OCI-LY7 (cell line): ENCODE measurements around the gene PPP1R26. TPM values are rescaled to one million over a fixed set of nuclear protein-coding genes. Genes with fewer than 3 reads are reported as not detected.
"Not testable (repeated sequence)": the region's sequence is repeated elsewhere in the genome, so short reads cannot be mapped to it uniquely, and the experiment has no call there.

Experiments
- BruUV-seq: library from RNA; stranded (reverse); fragments of 400-500 nt; replicated peaks from 2 replicates; lab custom pipeline; 2021; lab: Mats Ljungman, UMichigan
- CTCF ChIA-PET: fragments of 300-600 bp; sonication (Branson Sonifier 250); formaldehyde crosslinking; loops from one replicate; lab custom pipeline; 2022; ENCODE audit warnings: antibody characterized with exemption; ENCODE audit not compliant: unreplicated experiment; lab: Charles Lee
- POLR2A ChIA-PET: fragments of 300-600 bp; sonication (Branson Sonifier 250); formaldehyde crosslinking; loops from one replicate; lab custom pipeline; 2022; ENCODE audit warnings: antibody characterized with exemption; lab: Charles Lee
- DNase-seq: peaks from one replicate; pipeline ENCODE4 v3.0.0-alpha.2; 2015; ENCODE audit warnings: low spot score
- H2AFZ ChIP-seq: fragments of 200-600 bp; sonication (generic), shearing (Covaris generic); 2 replicates; pipeline ENCODE4 v1.6.1; 2014; ENCODE audit warnings: mild to moderate bottlenecking, antibody characterized with exemption, low read length, moderate library complexity
- H3K27ac ChIP-seq: fragments of 200-600 bp; sonication (generic); 2 replicates; pipeline ENCODE4 v1.5.1; 2014; ENCODE audit warnings: mixed run types, low read depth, mild to moderate bottlenecking, moderate library complexity, low read length, inconsistent platforms; ENCODE audit not compliant: poor library complexity, severe bottlenecking
- H3K36me3 ChIP-seq: fragments of 200-600 bp; sonication (generic); 2 replicates; pipeline ENCODE4 v1.6.1; 2014; ENCODE audit warnings: mild to moderate bottlenecking, antibody characterized with exemption, low read length, moderate library complexity, mixed read lengths; ENCODE audit not compliant: insufficient read depth
- H3K4me1 ChIP-seq: fragments of 200-600 bp; sonication (generic); 2 replicates; pipeline ENCODE4 v1.5.1; 2014; ENCODE audit warnings: mild to moderate bottlenecking, low read length; ENCODE audit not compliant: insufficient read depth, poor library complexity, severe bottlenecking
- H3K4me2 ChIP-seq: fragments of 200-600 bp; sonication (generic); 2 replicates; pipeline ENCODE4 v1.6.1; 2014; ENCODE audit warnings: mild to moderate bottlenecking, low read length
- H3K4me3 ChIP-seq: fragments of 200-600 bp; sonication (generic); 2 replicates; pipeline ENCODE4 v1.5.1; 2014; ENCODE audit warnings: mild to moderate bottlenecking, low read depth, low read length; ENCODE audit not compliant: poor library complexity, severe bottlenecking
- H3K79me2 ChIP-seq: fragments of 200-600 bp; sonication (generic); 2 replicates; pipeline ENCODE4 v1.6.1; 2016; ENCODE audit warnings: low read depth, mild to moderate bottlenecking, low read length, moderate library complexity, mixed read lengths; ENCODE audit not compliant: insufficient read depth
- H3K9me2 ChIP-seq: fragments of 200-600 bp; sonication (generic); 2 replicates; pipeline ENCODE4 v1.6.1; 2016; ENCODE audit warnings: mild to moderate bottlenecking, low read length, mixed read lengths; ENCODE audit not compliant: insufficient read depth
- H3K9me3 ChIP-seq: fragments of 200-600 bp; sonication (generic); 2 replicates; pipeline ENCODE4 v1.6.1; 2014; ENCODE audit warnings: mild to moderate bottlenecking, mixed run types, low read length, mixed read lengths
- H4K20me1 ChIP-seq: fragments of 200-600 bp; sonication (generic); 2 replicates; pipeline ENCODE4 v1.6.1; 2014; ENCODE audit warnings: mild to moderate bottlenecking, antibody characterized with exemption, low read length, moderate library complexity, mixed read lengths; ENCODE audit not compliant: insufficient read depth
- EZH2phosphoT487 ChIP-seq: fragments of 200-600 bp; sonication (generic); IDR thresholded peaks from 2 replicates; pipeline ENCODE4 v1.6.1; 2018; ENCODE audit warnings: low read depth, borderline replicate concordance, mild to moderate bottlenecking, mixed run types, antibody characterized with exemption, low read length, moderate library complexity, mixed read lengths
- intact Hi-C: fragments of 100-400 bp; cut with micrococcal nuclease; formaldehyde crosslinking; loops from one replicate; pipeline ENCODE4 v1.10.0; 2022; ENCODE audit not compliant: unreplicated experiment
- total RNA-seq, 2 experiments: library from RNA; depleted of rRNA in 1 of 2; stranded (reverse); fragments of >200 nt in 1 of 2; shearing (Covaris generic) in 1 of 2; gene quantifications; 2 replicates each; pipeline ENCODE4 v1.2.3, GENCODE V29; 2014 to 2022
- TF ChIP-seq, protein P1 (sequence below): fragments of 200-600 bp; sonication (generic); conservative IDR thresholded peaks from 2 replicates; pipeline ENCODE4 v1.5.1; 2014; ENCODE audit warnings: mild to moderate bottlenecking, antibody characterized with exemption, low read length, moderate library complexity, mixed read lengths

PPP1R26 gene
- total RNA-seq, 2 experiments from 2014 or later, result 0.21 to 1.5 TPM

DNA sequence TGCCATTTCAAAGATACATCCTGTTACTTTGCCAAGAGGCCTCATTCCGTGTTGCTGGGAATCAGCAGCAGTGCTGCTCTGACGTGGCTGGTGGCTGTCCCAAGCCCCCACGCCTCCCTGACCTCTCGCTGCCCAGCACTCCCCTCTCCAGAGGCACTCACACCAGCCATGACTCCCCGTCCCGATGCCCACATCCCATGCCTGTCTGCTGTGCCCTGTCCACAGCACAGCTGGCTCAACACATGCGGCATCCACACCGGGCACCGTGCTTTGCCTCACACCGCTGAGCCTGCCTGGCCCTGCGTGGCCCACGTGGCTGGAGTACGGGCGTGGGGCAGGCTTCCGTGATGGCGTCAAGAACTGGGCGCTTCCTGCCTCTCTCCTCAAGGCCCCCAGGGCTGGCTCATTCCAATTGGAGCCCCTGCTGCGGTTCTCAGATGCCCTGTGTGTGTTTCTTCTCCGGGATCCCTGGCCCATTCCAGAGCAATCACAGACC is 33.8 kb downstream of the PPP1R26 start:
- ChIA-PET POLR2A (no interaction called here), CTCF (no interaction called here)
- TF ChIP-seq EZH2phosphoT487, result no peak
- TF ChIP-seq, protein P1, sequence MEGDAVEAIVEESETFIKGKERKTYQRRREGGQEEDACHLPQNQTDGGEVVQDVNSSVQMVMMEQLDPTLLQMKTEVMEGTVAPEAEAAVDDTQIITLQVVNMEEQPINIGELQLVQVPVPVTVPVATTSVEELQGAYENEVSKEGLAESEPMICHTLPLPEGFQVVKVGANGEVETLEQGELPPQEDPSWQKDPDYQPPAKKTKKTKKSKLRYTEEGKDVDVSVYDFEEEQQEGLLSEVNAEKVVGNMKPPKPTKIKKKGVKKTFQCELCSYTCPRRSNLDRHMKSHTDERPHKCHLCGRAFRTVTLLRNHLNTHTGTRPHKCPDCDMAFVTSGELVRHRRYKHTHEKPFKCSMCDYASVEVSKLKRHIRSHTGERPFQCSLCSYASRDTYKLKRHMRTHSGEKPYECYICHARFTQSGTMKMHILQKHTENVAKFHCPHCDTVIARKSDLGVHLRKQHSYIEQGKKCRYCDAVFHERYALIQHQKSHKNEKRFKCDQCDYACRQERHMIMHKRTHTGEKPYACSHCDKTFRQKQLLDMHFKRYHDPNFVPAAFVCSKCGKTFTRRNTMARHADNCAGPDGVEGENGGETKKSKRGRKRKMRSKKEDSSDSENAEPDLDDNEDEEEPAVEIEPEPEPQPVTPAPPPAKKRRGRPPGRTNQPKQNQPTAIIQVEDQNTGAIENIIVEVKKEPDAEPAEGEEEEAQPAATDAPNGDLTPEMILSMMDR, result no peak
- no peak overlapping the region for H3K4me3 ChIP-seq
- H3K36me3 ChIP-seq, result no peaks in the 10 kb centered on the region
- no peak for DNase-seq
- H3K79me2 ChIP-seq, result no peaks in the 10 kb centered on the region
- H3K9me3 ChIP-seq, result no peaks in the 10 kb centered on the region
- no peaks in the 10 kb centered on the region for H4K20me1 ChIP-seq
- no peak overlapping the region for H2AFZ ChIP-seq
- H3K27ac ChIP-seq, result no peak overlapping the region
- BruUV-seq, result no TSS peak
- H3K4me2 ChIP-seq, result no peak overlapping the region
- H3K9me2 ChIP-seq, result no peaks in the 10 kb centered on the region
- H3K4me1 ChIP-seq, result no peaks in the 10 kb centered on the region
- intact Hi-C loops, result no loop called here

DNA sequence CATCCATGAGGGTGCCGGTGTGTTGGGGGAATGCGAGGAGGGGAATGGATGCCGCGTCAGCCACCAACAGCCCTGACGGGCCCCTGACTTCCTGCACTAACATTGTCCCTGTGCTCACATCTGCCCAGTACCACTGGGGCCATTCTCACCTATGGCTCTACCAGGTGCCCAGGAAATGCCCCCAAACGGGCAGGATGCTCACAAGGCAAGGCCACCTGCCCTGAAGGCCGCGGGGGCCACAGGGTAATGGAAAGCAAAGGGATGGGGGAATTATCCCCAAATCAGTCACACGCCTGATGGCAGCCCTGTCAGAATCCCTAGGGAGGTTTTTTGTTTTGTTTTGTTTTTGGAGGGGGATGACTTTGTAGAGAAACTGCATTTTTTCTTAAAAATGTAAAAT is 34.3 kb downstream of the PPP1R26 start:
- CTCF ChIA-PET, H3K36me3 ChIP-seq, H3K9me2 ChIP-seq, H3K4me2 ChIP-seq, intact Hi-C loops, DNase-seq, H3K27ac ChIP-seq, H3K4me1 ChIP-seq, H3K9me3 ChIP-seq, H4K20me1 ChIP-seq, BruUV-seq, H3K79me2 ChIP-seq, H3K4me3 ChIP-seq, H2AFZ ChIP-seq: not testable (repeated sequence)
- POLR2A ChIA-PET, result interaction anchor here (0.6 kb wide), 1 partner anchor 1339 kb away, joined by 3 read pairs; no protein-coding TSS in a partner anchor

DNA sequence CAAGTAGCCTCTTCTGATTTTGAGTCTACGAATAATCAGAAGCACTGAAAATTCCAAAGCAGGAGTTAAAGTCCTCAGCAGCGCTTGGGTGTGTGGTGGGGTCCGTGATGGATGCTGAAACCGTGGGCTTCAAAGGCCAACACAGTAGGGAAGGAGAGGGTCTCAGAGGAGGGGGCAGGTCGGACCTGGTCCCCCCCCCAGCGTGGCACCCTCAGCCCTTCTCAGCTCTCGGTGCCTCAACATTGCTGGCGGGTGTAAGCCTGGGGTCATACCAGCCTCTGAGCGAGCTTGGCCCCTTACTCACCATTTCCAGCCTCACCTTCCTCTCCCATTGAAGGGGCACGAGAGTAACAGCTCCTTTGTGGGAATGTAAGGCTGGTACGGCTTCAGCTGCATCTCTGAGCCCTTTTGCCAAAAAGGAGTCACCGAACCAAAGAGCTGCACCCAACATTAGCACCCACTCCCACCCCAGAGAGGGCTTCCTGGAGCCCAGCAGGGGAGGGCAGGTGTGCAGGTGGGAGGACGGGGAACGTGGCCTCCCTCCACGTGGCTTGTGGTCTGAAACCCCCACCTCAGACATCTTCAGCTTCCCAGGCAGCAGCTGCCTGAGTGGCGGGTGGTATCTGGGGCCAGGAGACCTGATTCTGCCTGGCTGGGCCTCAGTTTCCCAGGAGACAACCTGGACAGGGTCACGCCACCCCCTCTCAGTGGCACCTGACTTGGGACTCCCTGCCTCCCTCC is 34.9 kb downstream of the PPP1R26 start:
- Histone ChIP-seq H4K20me1 (no peaks in the 10 kb centered on the region), H3K79me2 (no peaks in the 10 kb centered on the region), H3K4me2 (no peak overlapping the region), H2AFZ (no peak overlapping the region), H3K27ac (no peak overlapping the region), H3K36me3 (no peaks in the 10 kb centered on the region), H3K4me3 (no peak overlapping the region), H3K9me3 (no peaks in the 10 kb centered on the region), H3K9me2 (no peaks in the 10 kb centered on the region), H3K4me1 (no peaks in the 10 kb centered on the region)
- no peak for DNase-seq
- no TSS peak for BruUV-seq
- POLR2A ChIA-PET, result interaction anchor here (0.6 kb wide), 1 partner anchor 1340 kb away, joined by 3 read pairs; no protein-coding TSS in a partner anchor
- TF ChIP-seq EZH2phosphoT487, result no peak
- TF ChIP-seq, protein P1, result no peak
- CTCF ChIA-PET, result no interaction called here
- intact Hi-C loops, result no loop called here
